HG03342 (cell line): Measurements from ENCODE around the gene FAM110C.
"Not testable (repeated sequence)": the region's sequence is repeated elsewhere in the genome, so short reads cannot be mapped to it uniquely, and the experiment has no call there.

Experiments used
- ATAC-seq: cut with Tn5 transposase; IDR thresholded peaks from one replicate; pipeline ENCODE4 v1.9.1; 2021; ENCODE audit warnings: mild to moderate bottlenecking, moderate library complexity; ENCODE audit not compliant: unreplicated experiment

The FAM110C gene, protein sequence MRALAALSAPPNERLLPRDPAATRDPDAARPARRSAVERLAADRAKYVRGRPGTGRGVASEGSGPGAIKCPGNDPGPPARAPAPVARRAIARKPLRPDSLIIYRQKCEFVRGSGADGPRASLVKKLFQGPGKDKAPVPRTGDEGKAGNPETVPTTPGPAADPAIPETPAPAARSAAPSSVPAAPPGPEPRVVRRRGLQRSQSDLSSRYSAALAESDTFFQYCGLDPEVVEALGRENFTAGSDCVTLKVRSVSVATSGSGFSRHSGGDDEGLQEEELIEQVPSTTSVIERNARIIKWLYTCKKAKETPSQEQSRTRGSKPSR

GRCh38 chr2:46471-47345, at the start of gene FAM110C:
Gene FAM110C (minus strand): TSS chr2:46505. CDS start chr2:46385, 120 bp downstream.
- ATAC-seq: no peak

DNA sequence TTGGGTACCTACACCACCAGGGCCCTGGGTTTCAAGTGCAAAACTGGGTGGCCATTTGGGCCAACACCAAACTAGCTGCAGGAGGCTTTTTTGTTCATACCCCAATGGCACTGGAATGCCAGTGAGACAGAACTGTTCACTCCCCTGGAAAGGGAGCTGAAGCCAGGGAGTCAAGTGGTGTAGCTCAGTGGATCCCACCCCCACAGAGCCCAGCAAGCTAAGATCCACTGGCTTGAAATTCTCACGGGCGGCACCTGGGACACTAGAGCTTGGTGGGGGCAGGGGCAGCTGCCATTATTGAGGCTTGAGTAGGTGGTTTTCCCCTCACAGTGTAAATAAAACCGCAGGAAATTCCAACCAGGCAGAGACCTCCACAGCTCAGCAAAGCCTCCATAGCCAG, 46.0 kb upstream of the FAM110C start:
- ATAC-seq: no peak

- no peak for ATAC-seq
Measured at GRCh38 chr2:90645-91312, 44.5 kb upstream of the FAM110C start.

DNA sequence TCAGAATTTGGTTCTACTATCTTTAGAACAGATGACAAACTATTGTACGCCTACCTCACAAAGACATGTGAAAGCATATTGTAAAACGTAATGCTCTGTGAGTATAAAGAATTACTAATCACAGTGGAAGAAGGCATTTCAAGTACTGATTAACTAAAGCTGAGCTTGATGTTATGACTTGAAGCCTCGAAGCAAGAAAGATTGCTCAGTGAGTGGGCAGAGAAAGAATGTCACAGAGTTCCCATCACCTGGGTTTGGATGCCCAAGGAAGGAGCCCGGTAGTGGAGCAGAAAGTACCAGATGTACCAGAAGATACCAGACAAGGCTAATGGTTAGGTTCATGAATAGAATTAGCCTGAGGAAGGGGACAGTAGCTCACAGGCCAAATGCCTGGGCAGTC, 39.5 kb upstream of the FAM110C start:
- ATAC-seq: no peak

DNA sequence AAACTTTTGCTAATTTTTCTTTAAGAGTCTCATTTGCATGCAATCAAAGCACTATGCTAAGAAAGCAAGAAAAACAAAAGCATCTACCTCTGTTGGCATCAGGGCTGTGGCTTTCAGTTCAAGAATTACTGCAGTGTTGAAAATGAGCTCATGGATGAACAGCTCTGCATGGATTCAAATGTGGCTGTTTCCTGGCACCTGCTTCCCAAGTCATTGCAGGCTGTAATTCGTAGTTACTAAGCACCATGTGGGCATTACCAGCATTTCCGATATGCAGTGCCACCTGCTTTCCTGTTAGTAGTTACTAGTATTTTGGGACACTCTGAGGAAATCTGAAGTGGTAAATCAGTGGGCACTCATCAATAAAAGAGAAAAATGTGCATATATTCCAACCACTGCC, 37.8 kb upstream of the FAM110C start:
- no peak for ATAC-seq

- ATAC-seq: no peak
Measured at GRCh38 chr2:80971-81736, 34.8 kb upstream of the FAM110C start.

- ATAC-seq: no peak
Measured at GRCh38 chr2:80378-80777, 34.1 kb upstream of the FAM110C start.

DNA sequence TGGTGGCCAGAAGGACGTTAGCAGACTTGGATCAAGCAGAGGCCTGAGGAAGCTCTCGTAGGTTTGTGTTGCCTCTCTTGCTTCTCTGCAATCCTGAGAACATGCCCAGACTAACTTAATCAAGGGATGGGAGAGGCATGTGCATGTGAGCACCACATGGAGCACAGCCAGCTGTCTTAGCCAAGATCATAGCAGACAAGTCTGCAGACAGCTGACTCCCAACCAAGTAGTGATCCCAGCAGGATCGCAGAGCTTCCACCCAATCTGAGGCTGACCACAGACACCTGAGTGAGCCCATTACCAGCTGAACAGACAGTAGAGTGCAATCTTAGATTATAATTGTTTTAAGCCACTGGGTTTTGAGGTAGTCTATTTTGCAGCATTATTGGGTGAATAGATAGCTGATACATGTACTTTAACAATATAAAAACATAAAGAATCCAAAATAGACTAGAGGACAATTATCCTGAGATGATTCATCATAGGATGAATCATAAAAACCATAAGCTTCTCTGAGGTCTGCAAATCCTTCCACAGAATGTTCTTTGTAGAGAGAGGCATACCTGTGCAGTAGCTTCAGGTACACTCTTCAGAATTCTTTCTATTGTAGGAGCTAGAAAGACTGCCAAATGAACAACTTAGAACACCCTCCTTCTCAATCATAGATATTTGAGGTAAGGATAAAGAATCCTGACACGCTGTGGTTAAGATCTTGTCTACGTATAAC, 25.2 kb upstream of the FAM110C start:
- no peak for ATAC-seq

- ATAC-seq: no peak
Measured at GRCh38 chr2:69366-70344, 23.4 kb upstream of the FAM110C start.

- not testable (repeated sequence) for ATAC-seq
Measured at GRCh38 chr2:68637-69036, 22.3 kb upstream of the FAM110C start.

- ATAC-seq: no peak
Measured at GRCh38 chr2:66853-67252, 20.5 kb upstream of the FAM110C start.

- ATAC-seq: no peak
Measured at GRCh38 chr2:65121-65520, 18.8 kb upstream of the FAM110C start.

DNA sequence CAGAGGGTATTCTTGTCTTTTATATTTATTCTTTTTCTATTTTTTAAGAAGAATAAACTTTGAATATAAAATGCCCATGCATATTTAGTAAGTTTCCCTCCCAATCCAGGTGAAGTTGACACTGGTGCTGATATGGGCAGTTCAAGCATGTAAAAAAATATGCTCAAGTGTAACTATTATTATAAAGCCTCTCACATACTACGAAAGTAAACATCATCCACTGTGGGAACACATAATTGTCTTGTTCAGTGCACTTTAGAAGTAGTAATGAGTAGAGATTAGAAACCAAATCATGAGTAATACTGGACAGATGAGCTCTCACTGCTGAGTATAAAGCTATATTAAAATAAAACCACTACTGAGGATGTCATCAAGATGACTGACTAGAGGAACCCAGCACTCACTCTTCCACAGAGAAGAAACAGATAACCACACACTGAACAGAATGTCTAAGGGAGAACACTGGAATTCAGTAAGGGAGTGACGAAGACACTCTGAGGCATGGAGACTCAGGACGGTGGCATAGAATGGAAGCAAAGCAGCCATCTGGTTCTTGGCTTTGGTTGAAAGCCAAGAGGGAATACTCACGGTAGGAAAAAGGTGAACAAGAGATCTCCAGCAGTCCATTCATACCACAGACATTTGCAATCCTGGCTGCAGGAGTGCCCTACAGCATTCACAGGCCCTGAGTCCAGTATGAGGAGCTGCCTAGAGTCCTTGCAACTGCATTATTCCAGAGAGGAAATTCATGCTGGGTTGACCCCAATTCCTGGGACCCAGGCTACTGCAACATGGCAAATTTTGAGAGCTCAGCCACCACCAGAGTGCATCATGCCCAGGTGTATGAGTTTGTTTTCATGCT, 9.5 kb upstream of the FAM110C start:
- no peak for ATAC-seq

DNA sequence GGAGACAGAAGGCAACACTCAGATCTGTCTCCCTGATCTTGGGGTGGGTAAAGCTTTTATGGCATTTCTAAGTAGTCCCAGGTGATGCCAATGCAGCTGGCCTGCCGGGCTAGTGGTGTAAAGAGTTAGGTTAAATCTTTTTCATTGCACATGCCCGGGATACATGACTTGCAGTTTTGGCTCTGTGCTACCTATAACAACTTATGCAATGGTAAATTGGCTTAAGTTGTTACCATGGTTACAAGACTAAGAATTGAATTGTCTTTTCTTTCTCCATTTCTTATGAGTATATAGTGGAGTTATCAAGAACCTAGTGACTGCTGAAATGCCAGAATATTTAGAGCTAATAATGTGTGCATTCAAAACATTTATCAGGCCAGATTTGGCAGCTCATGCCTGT, 5.3 kb upstream of the FAM110C start:
- no peak for ATAC-seq

GRCh38 chr2:47737-48136, 1.4 kb upstream of the FAM110C start:
- ATAC-seq: no peak

DNA sequence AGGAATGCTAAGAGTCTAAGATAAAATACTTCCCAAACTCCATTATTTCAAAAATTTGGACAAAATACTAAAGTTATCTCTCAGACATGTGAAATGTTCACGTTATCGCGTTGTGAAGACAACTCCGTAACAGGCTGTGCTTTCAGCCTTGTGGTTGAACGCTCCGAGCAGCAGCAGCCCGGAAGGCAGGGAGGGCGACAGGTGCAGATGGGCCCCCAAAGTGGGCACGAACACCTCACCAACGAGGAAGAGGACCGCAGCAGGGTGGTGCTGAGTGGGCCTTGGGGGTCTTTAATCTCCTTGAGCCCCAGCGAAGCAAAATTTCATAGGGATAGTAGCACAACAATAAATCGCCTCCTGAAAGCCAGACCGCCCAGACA, 1.0 kb upstream of the FAM110C start:
- no peak for ATAC-seq

DNA sequence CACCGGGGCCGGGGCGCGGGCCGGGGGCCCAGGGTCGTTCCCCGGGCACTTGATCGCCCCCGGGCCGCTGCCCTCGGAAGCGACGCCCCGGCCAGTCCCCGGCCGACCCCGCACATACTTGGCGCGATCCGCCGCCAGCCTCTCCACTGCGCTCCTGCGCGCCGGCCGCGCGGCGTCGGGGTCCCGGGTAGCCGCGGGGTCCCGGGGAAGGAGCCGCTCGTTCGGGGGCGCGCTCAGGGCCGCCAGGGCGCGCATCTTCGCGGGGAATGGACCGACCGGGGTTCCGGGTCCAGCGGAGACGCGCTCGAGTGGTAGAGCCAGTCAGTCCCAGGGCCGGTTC, 204 bp downstream of the FAM110C start:
- ATAC-seq: no peak
